IPS-18c (cell line): Measurements from ENCODE around the gene BIVM.

Experiments used
- H3K4me3 ChIP-seq: 2 replicates; pipeline ENCODE4 v1.7.0; 2013; ENCODE audit warnings: low read depth, mild to moderate bottlenecking, low read length, moderate library complexity; ENCODE audit not compliant: insufficient read depth
- H3K9me3 ChIP-seq: one replicate; pipeline ENCODE4 v1.6.1; 2013; ENCODE audit warnings: mild to moderate bottlenecking, low read length, moderate library complexity; ENCODE audit not compliant: control insufficient read depth, insufficient read depth

Gene BIVM

DNA sequence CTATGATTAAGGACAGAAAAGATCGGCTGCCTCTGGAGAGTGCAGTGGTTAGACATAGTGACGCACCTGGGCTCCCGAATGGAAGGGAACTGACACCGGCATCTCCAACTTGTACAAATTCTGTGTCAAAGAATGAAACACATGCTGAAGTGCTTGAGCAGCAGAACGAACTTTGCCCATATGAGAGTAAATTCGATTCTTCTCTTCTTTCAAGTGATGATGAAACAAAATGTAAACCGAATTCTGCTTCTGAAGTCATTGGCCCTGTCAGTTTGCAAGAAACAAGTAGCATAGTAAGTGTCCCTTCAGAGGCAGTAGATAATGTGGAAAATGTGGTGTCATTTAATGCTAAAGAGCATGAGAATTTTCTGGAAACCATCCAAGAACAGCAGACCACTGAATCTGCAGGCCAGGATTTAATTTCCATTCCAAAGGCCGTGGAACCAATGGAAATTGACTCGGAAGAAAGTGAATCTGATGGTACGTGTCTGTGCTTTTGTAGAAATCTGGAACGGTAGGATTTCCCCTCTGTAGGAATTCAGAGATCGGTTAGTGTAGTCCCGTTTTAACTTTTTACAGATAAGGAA lies 63.8 kb downstream of the BIVM start:
- Histone ChIP-seq H3K4me3 (no peak overlapping the region), H3K9me3 (no peaks in the 10 kb centered on the region)

DNA sequence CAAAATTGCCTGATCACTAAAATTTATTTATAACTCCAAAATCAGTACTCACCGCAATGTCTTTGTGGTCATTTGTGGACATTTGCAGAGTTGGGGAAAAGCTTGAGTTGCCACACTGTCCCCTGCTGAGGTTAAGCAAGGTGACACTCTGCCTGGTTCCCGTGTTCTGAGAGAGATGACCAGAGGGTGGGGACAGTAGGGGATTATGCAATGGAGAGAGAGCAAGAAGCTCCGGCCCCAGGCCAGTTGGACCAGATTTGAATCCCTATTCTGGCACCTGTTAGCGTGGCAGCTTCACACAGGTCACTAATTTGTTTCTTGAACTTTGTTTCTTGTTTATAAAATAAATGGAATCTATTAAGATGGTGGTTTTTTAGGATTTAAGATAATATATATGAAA lies 64.7 kb downstream of the BIVM start:
- Histone ChIP-seq H3K9me3 (no peaks in the 10 kb centered on the region), H3K4me3 (no peak overlapping the region)

DNA sequence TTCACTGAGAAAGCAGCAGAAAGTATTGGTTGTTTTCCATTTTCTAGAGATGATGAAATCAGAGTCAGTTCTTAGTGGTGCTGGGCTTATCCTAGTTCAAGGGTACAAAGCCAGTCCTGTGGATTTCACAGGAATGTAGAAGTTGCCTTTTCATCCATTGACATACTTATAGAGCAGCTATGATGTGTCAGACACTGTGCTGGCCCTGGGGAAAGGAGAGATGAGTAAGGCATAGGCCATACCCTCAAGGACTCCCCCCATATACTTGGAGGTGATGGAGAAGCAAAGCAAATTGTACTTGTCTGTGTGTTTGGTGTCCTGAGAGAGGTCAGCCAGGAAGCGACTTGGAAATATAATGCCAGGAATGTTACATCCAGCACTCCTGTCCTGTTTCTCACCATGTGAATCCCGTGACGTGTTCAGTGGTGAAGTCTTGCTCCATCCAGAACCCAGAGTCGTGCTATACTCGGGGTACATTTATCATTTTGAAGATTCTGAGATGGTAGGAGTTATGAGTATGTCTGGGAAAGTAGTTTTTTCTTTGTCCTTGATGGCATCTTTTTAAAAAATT lies 69.5 kb downstream of the BIVM start:
- H3K4me3 ChIP-seq = no peak overlapping the region
- no peaks in the 10 kb centered on the region for H3K9me3 ChIP-seq

DNA sequence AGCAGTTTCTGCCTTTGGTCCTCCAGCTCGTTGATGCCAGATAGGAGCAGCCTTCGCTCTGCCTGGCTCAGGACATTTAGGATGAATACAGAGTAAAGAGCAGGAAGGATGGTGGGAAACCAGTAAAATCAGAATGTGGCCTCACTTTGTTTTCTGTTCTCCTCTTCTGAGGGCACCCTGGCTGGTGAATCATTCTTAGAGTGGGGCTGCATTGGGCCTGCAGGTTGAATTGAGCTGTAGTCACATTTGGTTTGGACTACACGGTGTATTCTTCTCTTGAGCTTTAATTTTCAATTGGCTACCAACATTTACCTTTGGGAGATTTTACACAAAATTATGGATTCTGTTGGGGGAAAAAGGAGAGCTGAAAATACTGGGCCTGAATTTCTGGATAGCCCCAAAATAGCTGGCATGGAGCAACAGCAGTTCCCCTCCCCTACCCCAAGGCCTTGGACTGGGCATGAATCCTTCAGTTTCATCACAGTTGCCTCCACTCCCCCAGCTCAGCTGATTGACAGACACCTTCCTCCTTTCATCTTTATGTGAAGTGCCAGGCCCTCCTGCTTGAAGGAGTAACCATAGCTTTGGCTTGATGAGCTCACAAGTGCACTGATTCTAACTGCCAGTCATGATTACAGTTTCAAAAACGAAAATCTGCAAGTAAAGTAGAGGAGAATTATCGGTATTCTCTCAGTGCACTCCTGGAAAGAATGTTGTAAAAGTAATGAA lies 71.2 kb downstream of the BIVM start:
- Histone ChIP-seq H3K4me3 (no peak overlapping the region), H3K9me3 (no peaks in the 10 kb centered on the region)

DNA sequence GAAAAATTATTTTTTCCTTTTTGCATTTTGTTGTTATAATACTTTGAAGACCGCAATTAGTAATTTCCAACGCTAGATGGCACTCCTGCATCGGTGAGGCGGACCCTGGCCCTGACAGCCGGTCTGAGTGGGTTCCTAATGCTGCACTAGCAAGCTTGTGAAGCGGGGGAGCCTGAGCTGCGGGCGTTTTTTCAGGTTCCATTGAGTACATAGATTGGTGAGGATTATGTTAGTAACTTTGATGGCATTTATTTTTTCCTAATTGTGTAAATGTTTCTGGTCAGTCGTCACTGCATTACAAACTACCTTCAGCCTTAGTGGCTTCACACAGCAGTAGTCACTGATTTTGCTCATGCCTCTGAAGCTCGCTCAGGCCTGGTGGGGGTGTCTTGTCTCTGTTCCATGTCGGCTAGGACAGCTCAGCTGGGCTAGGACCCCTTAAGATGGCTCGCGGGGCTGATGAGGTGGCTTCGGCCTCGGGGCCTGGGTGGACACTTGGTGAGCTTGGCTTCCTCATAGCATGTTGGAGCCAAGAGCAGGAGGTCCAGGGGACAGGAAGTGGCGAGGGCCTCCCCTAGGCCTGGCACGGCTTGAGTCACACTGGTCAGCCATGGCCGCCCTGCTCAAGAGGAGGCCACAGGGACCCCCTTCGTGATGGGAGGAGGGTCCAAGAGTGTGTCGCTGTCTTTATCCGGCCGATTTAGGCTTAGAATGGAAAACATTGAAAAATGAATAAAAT lies 71.9 kb downstream of the BIVM start:
- H3K4me3 ChIP-seq = no peak overlapping the region
- H3K9me3 ChIP-seq = no peaks in the 10 kb centered on the region

DNA sequence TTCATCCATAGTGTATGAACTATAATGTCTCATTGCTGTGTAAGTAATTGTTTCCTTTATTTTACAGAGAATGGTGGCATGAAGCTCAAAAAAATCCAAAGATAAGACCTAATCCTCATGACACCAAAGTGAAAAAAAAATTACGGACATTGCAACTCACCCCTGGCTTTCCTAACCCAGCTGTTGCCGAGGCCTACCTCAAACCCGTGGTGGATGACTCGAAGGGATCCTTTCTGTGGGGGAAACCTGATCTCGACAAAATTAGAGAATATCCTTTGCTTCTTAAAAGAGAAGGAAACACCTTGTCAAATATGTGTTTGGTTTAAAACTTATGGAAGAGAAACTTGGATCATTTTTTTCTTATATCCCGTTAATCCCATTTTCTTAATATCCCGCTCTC lies 73.2 kb downstream of the BIVM start:
- Histone ChIP-seq H3K4me3 (no peak overlapping the region), H3K9me3 (no peaks in the 10 kb centered on the region)

DNA sequence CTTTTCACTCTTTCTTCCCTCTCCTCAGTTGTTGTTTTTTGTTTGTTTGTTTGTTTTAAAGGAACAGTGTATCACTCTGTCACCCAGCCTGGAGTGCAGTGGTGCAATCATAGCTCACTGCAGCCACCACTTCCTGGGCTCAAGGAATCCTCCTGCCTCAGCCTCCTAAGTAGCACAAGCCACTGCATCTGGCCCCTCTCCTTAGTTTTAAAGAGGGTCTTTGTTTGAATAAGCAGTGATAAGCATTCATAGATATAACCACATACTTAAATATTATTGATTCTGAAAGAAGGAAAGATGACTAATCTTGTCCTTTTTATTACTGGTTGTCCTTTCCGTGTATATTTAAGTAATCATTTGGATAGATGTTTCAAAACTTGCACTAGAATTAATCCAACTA lies 73.6 kb downstream of the BIVM start:
- Histone ChIP-seq H3K4me3 (no peak overlapping the region), H3K9me3 (no peaks in the 10 kb centered on the region)

DNA sequence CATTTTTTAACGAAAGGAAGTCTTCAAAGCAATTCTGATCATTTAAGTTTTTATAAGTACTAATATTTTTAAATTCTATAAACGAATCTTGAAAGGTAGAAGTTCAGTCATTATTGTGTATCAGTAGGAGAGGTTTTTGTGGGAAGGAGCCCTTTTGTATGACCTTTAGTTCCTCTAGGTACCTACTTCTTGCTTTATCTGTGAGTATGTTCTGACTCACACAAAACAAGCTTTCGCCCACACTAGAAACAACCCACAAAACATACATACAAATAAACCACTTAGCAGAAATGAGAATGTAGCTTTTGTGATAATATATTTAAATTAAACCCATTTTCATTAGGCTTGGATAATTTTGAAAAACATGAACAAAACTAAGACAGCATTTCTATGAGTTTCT lies 74.7 kb downstream of the BIVM start:
- H3K4me3 ChIP-seq = no peak overlapping the region
- H3K9me3 ChIP-seq = no peaks in the 10 kb centered on the region

DNA sequence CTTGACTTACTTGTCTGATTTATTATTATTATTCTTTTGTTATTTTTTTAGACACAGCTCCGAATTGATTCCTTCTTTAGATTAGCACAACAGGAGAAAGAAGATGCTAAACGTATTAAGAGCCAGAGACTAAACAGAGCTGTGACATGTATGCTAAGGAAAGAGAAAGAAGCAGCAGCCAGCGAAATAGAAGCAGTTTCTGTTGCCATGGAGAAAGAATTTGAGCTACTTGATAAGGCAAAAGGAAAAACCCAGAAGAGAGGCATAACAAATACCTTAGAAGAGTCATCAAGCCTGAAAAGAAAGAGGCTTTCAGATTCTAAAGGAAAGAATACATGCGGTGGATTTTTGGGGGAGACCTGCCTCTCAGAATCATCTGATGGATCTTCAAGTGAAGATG lies 76.3 kb downstream of the BIVM start:
- Histone ChIP-seq H3K9me3 (no peaks in the 10 kb centered on the region), H3K4me3 (no peak overlapping the region)

DNA sequence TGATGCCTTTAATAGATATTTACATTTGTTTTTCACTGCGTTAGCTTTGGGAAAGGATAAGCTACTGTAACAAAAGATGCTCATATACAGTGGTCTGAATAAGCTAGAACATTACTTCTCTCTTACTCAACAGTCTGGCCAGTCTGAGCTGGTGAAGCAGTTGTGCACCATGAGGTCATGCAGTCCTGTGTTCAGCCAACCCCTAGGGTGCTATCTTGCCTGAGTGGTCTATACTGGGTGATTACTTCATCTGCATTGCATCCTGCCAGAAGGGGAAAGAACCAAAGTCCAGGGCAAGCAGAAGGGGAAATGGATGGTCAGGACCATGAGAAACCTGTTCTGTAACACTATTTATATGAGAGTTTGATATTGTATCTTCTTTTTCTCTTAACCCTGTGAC lies 78.4 kb downstream of the BIVM start:
- H3K4me3 ChIP-seq = no peak overlapping the region
- no peaks in the 10 kb centered on the region for H3K9me3 ChIP-seq

DNA sequence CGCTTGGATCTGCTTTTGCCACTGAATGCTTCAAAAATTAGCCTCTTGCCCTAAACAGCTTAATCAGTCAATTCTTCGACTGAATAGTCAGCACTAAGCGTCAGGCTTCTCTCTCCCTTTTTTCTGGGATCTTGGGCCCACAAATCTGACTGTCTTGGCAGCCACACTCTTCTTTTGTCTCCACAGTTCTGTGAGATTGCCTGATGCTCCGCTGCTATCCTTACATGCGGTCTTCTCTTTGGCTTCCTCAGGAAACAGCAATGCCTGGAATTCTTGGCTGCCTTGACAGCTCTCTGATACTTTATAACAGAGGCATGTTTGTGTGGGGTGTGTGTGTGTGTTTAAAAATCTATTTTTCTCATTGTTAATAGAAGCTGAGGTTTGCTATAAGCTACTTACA lies 79.6 kb downstream of the BIVM start:
- no peaks in the 10 kb centered on the region for H3K9me3 ChIP-seq
- no peak overlapping the region for H3K4me3 ChIP-seq

DNA sequence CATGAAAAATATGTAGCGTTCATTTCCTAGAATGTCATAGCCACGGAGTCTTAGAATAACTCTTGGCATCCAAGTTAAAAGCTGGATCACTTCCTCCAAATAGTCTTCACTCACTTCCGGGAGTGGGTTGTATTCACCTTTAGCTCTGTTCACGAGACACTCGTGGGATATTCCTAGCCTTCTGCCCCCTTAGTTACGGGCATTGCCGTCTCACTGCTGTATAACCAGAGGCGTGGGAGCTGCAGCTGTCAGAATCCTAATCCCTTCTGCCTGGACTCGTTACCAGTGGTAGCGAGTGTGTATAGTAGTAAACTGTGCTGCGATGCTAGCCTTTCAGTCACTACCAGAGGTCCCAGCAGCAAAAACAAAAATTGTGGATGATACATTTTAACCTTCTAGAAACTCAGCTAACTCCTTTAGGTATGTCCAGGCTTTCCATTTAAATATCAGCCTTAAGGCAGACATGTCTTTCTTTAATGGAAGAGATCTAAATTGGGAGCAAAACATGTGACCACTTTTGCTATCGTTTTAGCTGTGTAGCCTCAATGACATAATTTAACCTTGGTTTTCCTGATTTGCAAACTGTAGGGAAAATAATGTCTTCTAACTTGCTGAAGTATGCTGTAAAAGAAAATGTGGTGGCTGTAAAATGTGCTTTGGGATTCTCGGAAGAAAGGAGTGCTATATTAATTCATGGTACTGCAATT lies 81.0 kb downstream of the BIVM start:
- H3K9me3 ChIP-seq = no peaks in the 10 kb centered on the region

DNA sequence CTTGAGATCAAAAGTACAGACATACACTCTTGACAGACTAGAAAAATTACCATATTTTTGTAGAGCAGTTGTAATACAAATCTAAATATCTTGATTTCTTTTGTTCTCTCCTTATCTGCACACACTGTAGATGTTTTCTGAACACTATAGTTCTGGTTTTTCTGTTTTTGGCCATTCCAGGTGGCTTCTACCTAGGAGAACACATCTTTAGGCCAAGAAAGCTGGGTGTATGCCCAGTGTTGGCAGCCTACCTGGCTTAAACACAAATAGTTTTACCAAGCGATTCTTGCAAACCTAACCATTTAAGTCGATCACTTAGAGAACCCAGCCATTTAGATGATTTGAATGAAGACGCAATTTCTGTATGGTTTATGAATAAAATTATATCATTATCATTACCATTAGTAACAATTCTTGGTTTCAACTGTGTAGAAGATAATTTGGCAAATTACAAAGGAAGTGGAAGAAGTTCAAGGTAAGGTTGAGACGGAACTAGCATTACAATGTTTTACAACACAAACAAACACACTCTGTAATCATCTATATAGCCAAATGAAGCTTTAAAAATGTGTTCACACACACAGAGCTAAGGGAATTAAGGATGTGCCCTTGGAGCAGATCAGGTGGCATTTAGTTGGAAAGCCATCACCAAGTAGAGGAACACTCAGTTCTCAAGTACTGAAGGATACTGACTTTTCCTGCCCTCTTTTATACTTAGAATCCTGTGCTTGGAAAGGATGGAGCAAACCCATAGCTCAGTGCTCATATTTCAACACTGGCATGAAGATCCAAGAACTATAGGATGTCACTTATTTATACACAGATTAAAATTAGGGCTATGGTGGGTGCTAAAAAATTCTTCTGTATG lies 83.1 kb downstream of the BIVM start:
- H3K9me3 ChIP-seq = no peaks in the 10 kb centered on the region
- H3K4me3 ChIP-seq = no peak overlapping the region

More for the DNA sequence above, 81.0 kb downstream of the BIVM start:
- no peak overlapping the region for H3K4me3 ChIP-seq
